Endothelial cell of umbilical vein (primary cell): ENCODE results near the gene BARX1. TPM values are rescaled to one million over a fixed set of nuclear protein-coding genes. Genes with fewer than 3 reads are reported as not detected.

Experiments used
- BruUV-seq: library from RNA; stranded (reverse); fragments of 400-500 nt; replicated peaks from 2 replicates; lab custom pipeline; 2021; lab: Mats Ljungman, UMichigan
- CTCF ChIA-PET: fragments of 300-600, 350-600 bp; sonication (Branson Sonifier 250); formaldehyde crosslinking; loops from one replicate; lab custom pipeline; 2021; ENCODE audit warnings: antibody characterized with exemption, inconsistent platforms; lab: Charles Lee
- POLR2A ChIA-PET: fragments of 300-600, 350-600 bp; sonication (Branson Sonifier 250); formaldehyde crosslinking; loops from one replicate; lab custom pipeline; 2021; ENCODE audit warnings: antibody characterized with exemption, inconsistent platforms; lab: Charles Lee
- DNase-seq: peaks from one replicate; pipeline ENCODE4 v3.0.0-alpha.2; 2011; ENCODE audit warnings: low read depth, low spot score
- FAIRE-seq: peaks from 2 replicates; lab custom pipeline; 2011; peaks lifted over from hg19 to GRCh38; lab: Jason Lieb, UNC
- H2AFZ ChIP-seq: 2 replicates; pipeline ENCODE4 v1.6.0; 2012; ENCODE audit warnings: low read depth, low read length, control low read depth, inconsistent platforms
- H3K27ac ChIP-seq: 2 replicates; pipeline ENCODE4 v1.5.1; 2011; ENCODE audit warnings: low read depth, mild to moderate bottlenecking, control low read depth, low read length, moderate library complexity; ENCODE audit not compliant: insufficient read depth
- H3K27me3 ChIP-seq, 2 experiments: 2 replicates each; pipeline versions ENCODE4 v1.6.0 to v1.6.1; 2011; ENCODE audit warnings: low read length in 2 of 2, mixed read lengths in 1 of 2; ENCODE audit not compliant: control insufficient read depth in 2 of 2, insufficient read depth in 2 of 2
- H3K36me3 ChIP-seq, 2 experiments: 2 replicates in 1 of 2; 3 replicates in 1 of 2; pipeline ENCODE4 v1.5.1; 2011; ENCODE audit warnings: low read length in 2 of 2, mild to moderate bottlenecking in 1 of 2, moderate library complexity in 1 of 2; ENCODE audit not compliant: control insufficient read depth in 2 of 2, insufficient read depth in 2 of 2; ENCODE audit errors: extremely low read depth in 1 of 2
- H3K4me1 ChIP-seq: 3 replicates; pipeline ENCODE4 v1.5.1; 2011; ENCODE audit warnings: mild to moderate bottlenecking, low read length; ENCODE audit not compliant: control insufficient read depth, insufficient read depth; ENCODE audit errors: extremely low read depth
- H3K4me2 ChIP-seq: 2 replicates; pipeline ENCODE4 v1.6.1; 2011; ENCODE audit warnings: low read length, control low read depth, mixed read lengths; ENCODE audit not compliant: insufficient read depth
- H3K4me3 ChIP-seq, 3 experiments: fragments of 200-600 bp in 1 of 3; sonication (generic), shearing (Covaris generic) in 1 of 3; replicated peaks in 1 of 3; 2 replicates each; pipeline ENCODE4 v1.5.1; 2011 to 2016; ENCODE audit warnings: control low read depth in 3 of 3, low read length in 3 of 3, mild to moderate bottlenecking in 2 of 3, inconsistent platforms in 1 of 3, low read depth in 1 of 3, moderate library complexity in 1 of 3; ENCODE audit not compliant: insufficient read depth in 1 of 3
- H3K79me2 ChIP-seq: 2 replicates; pipeline ENCODE4 v1.6.0; 2012; ENCODE audit warnings: low read length, inconsistent platforms; ENCODE audit not compliant: control insufficient read depth, insufficient read depth
- H3K9ac ChIP-seq: replicated peaks from 2 replicates; pipeline ENCODE3; 2011; ENCODE audit warnings: low read length, control low read depth; ENCODE audit not compliant: insufficient read depth; ENCODE audit errors: extremely low read depth
- H3K9me1 ChIP-seq: replicated peaks from 3 replicates; pipeline ENCODE4 v1.6.0; 2011; ENCODE audit warnings: mild to moderate bottlenecking, low read length; ENCODE audit not compliant: control insufficient read depth, insufficient read depth; ENCODE audit errors: extremely low read depth
- H3K9me3 ChIP-seq: replicated peaks from 2 replicates; pipeline ENCODE4 v1.5.1; 2012; ENCODE audit warnings: low read length, inconsistent platforms; ENCODE audit not compliant: control insufficient read depth, insufficient read depth
- H4K20me1 ChIP-seq: replicated peaks from 2 replicates; pipeline ENCODE3; 2011; ENCODE audit warnings: mild to moderate bottlenecking, low read length; ENCODE audit not compliant: control insufficient read depth, insufficient read depth; ENCODE audit errors: extremely low read depth
- EZH2 ChIP-seq: IDR thresholded peaks from 2 replicates; pipeline ENCODE4 v1.6.1; 2012; ENCODE audit warnings: borderline replicate concordance, low read depth, mild to moderate bottlenecking, moderate library complexity, low read length, inconsistent platforms; ENCODE audit not compliant: severe bottlenecking
- FOS ChIP-seq: IDR thresholded peaks from 2 replicates; pipeline ENCODE4 v1.6.1; 2011; ENCODE audit warnings: mild to moderate bottlenecking, low read length, moderate library complexity, borderline replicate concordance; ENCODE audit not compliant: insufficient read depth
- GATA2 ChIP-seq: IDR thresholded peaks from 2 replicates; pipeline ENCODE4 v1.7.0; 2011; ENCODE audit warnings: low read depth, mild to moderate bottlenecking, moderate library complexity, mixed read lengths, low read length; ENCODE audit not compliant: insufficient read length, insufficient read depth
- JUN ChIP-seq: IDR thresholded peaks from 2 replicates; pipeline ENCODE4 v1.6.1; 2011; ENCODE audit warnings: borderline replicate concordance, low read depth; ENCODE audit not compliant: insufficient read length, insufficient read depth
- MYC ChIP-seq: IDR thresholded peaks from one replicate; pipeline ENCODE4 v1.6.1; 2011; ENCODE audit warnings: mild to moderate bottlenecking, low read depth, low read length
- POLR2A ChIP-seq: IDR thresholded peaks from 2 replicates; pipeline ENCODE4 v1.6.1; 2012; ENCODE audit warnings: low read depth, mild to moderate bottlenecking, control low read depth, low read length
- POLR2AphosphoS5 ChIP-seq: IDR thresholded peaks from 2 replicates; pipeline ENCODE4 v1.6.1; 2012; ENCODE audit warnings: low read depth, mild to moderate bottlenecking, control low read depth, low read length, moderate library complexity; ENCODE audit not compliant: insufficient read depth
- dilution Hi-C: fragments of 300-500 bp; cut with MboI; formaldehyde crosslinking; loops from one replicate; pipeline ENCODE4 v1.15.0; 2019; ENCODE audit warnings: low sequenced_read_pairs; ENCODE audit not compliant: extremely low pct_ligation_motif_present
- intact Hi-C: fragments of 100-400 bp; cut with micrococcal nuclease; formaldehyde crosslinking; loops from one replicate; pipeline ENCODE4 v1.10.0; 2022
- polyA plus RNA-seq, 4 experiments: library from polyadenylated mRNA; depleted of rRNA in 3 of 4; stranded (reverse) in 3 of 4; unstranded in 1 of 4; fragments of >200 nt; gene quantifications; 2 replicates each; pipeline versions ENCODE4 v1.2.1 to v1.2.3, GENCODE V29; 2011 to 2012; ENCODE audit warnings: missing spikeins in 1 of 4
- total RNA-seq: library from RNA; stranded (reverse); gene quantifications from 2 replicates; pipeline ENCODE4 v1.2.3, GENCODE V29; 2021
- TF ChIP-seq, protein P1 (sequence below): IDR thresholded peaks from 2 replicates; pipeline ENCODE4 v1.6.1; 2011; ENCODE audit not compliant: insufficient read depth, insufficient read length
- TF ChIP-seq, protein P2 (sequence below), 2 donors: IDR thresholded peaks; 1 replicate in 1 of 2; 2 replicates in 1 of 2; pipeline ENCODE4 v1.5.1; 2011; ENCODE audit warnings: low read length in 2 of 2, mild to moderate bottlenecking in 2 of 2, moderate library complexity in 2 of 2, control low read depth in 1 of 2, inconsistent platforms in 1 of 2, low read depth in 1 of 2; ENCODE audit not compliant: insufficient read depth in 1 of 2; ENCODE audit errors: extremely low read depth in 1 of 2

BARX1 gene
- total and polyA plus RNA-seq, 2 donors (not counting 3 experiments of a cell fraction or from before 2014, with no cell fraction given) = not detected

DNA sequence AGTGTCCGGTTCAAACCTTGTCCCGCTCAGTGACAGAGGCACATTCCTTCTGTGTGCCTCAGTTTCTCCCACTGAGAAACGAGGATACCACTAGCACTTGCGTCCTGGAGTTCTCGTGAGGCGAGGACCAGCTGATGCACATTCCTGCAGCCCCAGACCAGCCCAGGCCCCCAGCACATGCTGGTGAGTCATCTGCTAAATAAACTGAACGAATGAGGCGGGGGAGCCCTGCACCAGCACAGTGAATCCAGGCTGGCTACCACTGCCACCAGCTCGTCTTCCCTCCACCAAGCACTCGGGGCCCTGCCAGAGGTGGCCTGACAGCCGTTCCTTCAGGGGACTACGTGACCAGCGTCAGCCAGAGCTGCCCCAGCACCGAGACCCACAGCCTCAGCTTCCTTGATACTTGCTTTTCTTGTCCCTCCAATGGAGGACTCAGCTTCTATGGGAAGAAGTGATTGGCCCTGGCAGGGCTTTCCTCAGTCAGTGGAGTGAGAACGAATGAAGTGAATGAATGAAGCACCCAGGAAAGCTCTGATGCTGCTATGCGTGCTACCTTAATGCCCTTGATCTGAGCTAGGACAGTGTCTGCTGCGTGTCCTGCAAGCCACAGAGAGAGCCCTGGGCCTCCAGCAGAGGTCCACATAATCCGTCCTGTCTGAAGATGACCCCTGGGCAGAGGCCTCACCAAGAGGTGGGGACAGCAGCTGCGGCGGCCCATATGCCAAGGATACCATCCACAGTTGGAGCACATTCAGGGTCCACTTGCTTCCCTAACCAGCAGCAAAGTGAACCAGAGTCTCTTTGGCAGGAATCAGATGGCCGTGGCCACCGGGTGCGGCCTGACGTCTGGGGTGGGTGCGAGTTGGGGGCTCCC, 13.5 kb upstream of the BARX1 start:
- no peak overlapping the region for H2AFZ ChIP-seq
- H3K9ac ChIP-seq = no peak overlapping the region
- dilution Hi-C loops = no loop called here
- H3K79me2 ChIP-seq = no peaks in the 10 kb centered on the region
- H3K36me3 ChIP-seq = no peaks in the 10 kb centered on the region
- ChIA-PET POLR2A (no interaction called here), CTCF (interaction anchor here (0.8 kb wide), 1 partner anchor 45 kb away, joined by 3 read pairs; no protein-coding TSS in a partner anchor)
- no peaks in the 10 kb centered on the region for H4K20me1 ChIP-seq
- DNase-seq (no peak), FAIRE-seq (no peak)
- H3K4me1 ChIP-seq = no peaks in the 10 kb centered on the region
- H3K9me1 ChIP-seq = no peaks in the 10 kb centered on the region
- H3K9me3 ChIP-seq = no peaks in the 10 kb centered on the region
- H3K27me3 ChIP-seq = peaks cover 0 to 4% of the 10 kb centered on the region in 2 experiments
- TF ChIP-seq EZH2 (no peak), JUN (no peak), POLR2A (no peak)
- no TSS peak for BruUV-seq
- H3K4me2 ChIP-seq = no peak overlapping the region
- no peak overlapping the region for H3K27ac ChIP-seq
- no peak overlapping the region for H3K4me3 ChIP-seq
- intact Hi-C loops = no loop called here

DNA sequence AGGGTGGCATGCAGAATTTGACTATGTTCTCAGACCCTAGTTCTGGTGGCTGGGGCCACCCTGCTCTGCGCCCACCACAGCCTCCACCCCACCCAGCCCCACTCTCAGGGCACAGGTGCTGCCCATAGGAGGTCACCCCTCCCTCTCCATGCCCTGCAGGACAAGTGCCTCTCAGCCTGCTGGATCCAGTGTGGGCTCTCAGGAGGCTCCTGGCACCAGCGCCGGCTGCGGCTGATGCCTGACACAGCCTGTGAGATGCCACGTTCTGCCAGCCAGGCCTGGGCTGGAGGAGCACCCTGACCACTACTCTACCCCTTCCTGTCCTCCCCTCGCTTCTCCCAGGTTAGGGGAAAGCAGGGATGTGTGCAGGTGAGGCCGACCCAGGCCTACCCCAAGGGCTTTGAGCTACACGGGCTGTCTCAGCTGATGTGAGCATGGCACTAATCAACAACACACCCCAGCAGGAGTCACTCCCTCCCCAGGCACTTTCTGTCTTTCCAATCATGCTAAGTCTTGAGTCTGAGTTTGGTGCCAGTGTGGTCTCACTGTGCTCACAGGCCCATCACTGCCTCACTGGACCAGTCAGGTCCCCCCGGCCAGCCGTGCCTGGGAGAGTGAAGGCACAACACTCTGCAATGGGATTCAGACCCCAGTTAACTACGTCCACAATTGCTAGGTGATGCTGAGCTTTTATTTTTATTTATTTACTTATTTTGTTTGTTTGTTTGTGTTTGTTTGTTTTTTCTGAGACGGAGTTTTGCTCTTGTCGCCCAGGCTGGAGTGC, 12.1 kb upstream of the BARX1 start:
- no peaks in the 10 kb centered on the region for H3K4me1 ChIP-seq
- POLR2A ChIA-PET = no interaction called here
- H3K4me3 ChIP-seq = no peak overlapping the region
- dilution Hi-C loops = no loop called here
- H3K4me2 ChIP-seq = no peak overlapping the region
- no peak overlapping the region for H2AFZ ChIP-seq
- DNase-seq (no peak), FAIRE-seq (no peak)
- no peak overlapping the region for H3K9ac ChIP-seq
- CTCF ChIA-PET = interaction anchor here (1.7 kb wide), 1 partner anchor 246 kb away, joined by 3 read pairs; no protein-coding TSS in a partner anchor
- H3K9me1 ChIP-seq = no peaks in the 10 kb centered on the region
- TF ChIP-seq EZH2 = no peak
- no peak for TF ChIP-seq FOS
- TF ChIP-seq POLR2A = no peak
- TF ChIP-seq GATA2 = no peak
- TF ChIP-seq POLR2AphosphoS5 = no peak
- TF ChIP-seq JUN = no peak
- TF ChIP-seq MYC = no peak
- TF ChIP-seq, protein P1, sequence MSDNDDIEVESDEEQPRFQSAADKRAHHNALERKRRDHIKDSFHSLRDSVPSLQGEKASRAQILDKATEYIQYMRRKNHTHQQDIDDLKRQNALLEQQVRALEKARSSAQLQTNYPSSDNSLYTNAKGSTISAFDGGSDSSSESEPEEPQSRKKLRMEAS = no peak
- TF ChIP-seq, protein P2, sequence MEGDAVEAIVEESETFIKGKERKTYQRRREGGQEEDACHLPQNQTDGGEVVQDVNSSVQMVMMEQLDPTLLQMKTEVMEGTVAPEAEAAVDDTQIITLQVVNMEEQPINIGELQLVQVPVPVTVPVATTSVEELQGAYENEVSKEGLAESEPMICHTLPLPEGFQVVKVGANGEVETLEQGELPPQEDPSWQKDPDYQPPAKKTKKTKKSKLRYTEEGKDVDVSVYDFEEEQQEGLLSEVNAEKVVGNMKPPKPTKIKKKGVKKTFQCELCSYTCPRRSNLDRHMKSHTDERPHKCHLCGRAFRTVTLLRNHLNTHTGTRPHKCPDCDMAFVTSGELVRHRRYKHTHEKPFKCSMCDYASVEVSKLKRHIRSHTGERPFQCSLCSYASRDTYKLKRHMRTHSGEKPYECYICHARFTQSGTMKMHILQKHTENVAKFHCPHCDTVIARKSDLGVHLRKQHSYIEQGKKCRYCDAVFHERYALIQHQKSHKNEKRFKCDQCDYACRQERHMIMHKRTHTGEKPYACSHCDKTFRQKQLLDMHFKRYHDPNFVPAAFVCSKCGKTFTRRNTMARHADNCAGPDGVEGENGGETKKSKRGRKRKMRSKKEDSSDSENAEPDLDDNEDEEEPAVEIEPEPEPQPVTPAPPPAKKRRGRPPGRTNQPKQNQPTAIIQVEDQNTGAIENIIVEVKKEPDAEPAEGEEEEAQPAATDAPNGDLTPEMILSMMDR (IDR thresholded peaks at IDR 0.05; ENCODE audit: extremely low read depth in 1 of 2, insufficient read depth in 1 of 2, low read depth in 1 of 2, low read length in 2 of 2) = no peak
- H3K79me2 ChIP-seq = no peaks in the 10 kb centered on the region
- no peak overlapping the region for H3K27ac ChIP-seq
- no peaks in the 10 kb centered on the region for H4K20me1 ChIP-seq
- H3K36me3 ChIP-seq = no peaks in the 10 kb centered on the region
- BruUV-seq = no TSS peak
- peaks cover 0 to 4% of the 10 kb centered on the region in 2 experiments for H3K27me3 ChIP-seq
- no peaks in the 10 kb centered on the region for H3K9me3 ChIP-seq
- intact Hi-C loops = no loop called here
